ENCODE data around the gene SORCS2.

DNA sequence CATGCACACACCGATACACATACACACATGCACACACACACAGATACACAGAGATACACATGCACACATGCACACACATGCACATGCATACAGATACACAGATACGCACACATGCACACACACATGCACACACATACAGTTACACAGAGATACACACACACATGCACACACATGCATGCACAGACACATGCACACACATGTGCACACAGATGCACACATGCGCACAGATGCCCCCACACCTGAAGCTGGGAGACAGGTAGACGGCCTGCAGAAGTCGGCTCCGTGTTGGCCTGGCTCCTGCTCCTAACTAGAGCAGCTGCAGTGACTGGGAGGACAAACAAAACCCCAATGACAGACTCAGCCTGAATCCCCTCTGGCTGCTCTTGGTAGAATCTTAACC is 195.6 kb downstream of the SORCS2 start:
- TF ChIP-seq, protein P1, sequence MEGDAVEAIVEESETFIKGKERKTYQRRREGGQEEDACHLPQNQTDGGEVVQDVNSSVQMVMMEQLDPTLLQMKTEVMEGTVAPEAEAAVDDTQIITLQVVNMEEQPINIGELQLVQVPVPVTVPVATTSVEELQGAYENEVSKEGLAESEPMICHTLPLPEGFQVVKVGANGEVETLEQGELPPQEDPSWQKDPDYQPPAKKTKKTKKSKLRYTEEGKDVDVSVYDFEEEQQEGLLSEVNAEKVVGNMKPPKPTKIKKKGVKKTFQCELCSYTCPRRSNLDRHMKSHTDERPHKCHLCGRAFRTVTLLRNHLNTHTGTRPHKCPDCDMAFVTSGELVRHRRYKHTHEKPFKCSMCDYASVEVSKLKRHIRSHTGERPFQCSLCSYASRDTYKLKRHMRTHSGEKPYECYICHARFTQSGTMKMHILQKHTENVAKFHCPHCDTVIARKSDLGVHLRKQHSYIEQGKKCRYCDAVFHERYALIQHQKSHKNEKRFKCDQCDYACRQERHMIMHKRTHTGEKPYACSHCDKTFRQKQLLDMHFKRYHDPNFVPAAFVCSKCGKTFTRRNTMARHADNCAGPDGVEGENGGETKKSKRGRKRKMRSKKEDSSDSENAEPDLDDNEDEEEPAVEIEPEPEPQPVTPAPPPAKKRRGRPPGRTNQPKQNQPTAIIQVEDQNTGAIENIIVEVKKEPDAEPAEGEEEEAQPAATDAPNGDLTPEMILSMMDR (conservative IDR thresholded peaks at IDR 0.05; ENCODE audit: low read depth, low read length), result no peak
- TF ChIP-seq EZH2 (IDR thresholded peaks at IDR 0.05; ENCODE audit: borderline replicate concordance, low read depth, low read length, poor library complexity, severe bottlenecking), result no peak

Measured in A673 (cell line).